Fibroblast of upper back skin (primary cell): ENCODE measurements around the gene PHACTR3.
A peak's percentile ranks its signal among the peaks of the same experiment; 100 is the strongest.
"Not testable (repeated sequence)": the region's sequence is repeated elsewhere in the genome, so short reads cannot be mapped to it uniquely, and the experiment has no call there.

Experiments used
- DNase-seq: peaks from one replicate; pipeline ENCODE4 v3.0.0-alpha.2; 2013

The PHACTR3 gene

GRCh38 chr20:59589086-59589684, 15.2 kb upstream of the PHACTR3 start:
- no peak for DNase-seq

DNA sequence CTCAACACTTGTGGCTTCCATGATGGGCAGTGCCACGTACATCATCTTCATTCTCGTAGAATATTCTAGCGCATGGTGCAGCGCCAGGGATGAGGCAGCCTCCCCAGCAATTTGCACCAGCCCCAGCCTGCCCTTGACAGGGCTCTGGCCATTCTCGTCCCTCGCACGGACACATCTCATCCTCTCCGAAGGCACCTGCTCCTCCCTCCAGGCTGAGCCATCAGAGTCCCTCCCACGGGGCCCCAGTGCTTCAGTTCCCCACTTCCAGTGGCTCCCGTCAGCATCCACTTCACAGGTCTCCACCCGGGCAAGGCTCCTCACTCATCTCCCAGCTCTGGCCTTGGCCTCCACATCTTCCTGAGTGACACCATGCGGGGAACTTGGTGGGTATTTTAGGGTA, 13.3 kb upstream of the PHACTR3 start:
- no peak for DNase-seq

DNA sequence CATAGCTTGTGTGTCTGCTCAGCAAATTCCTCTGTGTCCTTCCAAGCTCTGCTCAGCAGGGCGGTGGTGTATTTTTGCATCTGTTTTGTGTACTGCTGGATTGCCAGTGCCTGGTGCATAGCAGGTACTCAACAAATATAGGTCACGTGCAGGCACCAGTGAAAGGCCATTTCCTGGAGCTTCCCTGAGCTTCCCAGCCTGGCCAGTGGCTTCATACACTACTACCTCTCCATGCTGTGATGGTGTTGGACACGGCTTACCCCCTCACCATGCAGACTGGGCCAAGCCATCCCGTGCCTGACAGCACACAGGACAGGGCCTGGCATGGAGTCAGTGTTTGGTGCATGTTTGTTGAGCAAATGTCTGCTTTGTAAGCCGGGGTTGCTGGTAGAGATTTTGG, 7.7 kb upstream of the PHACTR3 start:
- DNase-seq = no peak

DNA sequence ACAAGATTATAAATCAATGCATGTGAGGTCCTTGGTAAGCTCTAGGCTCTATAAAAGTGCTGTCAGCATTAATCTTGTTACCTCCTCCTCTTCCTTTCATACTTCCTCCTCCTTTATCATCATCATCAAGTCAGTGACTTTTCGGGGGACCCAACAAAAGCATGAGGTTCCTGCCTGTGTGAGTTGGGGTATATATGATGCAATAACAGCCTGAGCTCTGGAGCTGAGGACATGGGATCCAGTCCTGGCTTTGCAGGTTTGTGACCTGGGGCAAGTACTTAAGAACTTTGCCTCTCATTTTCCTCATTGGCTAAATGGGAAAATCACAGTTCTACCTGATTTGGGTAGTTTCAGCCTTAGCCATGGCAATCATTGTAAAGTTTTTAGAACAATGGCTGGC, 7.1 kb upstream of the PHACTR3 start:
- DNase-seq = no peak

DNA sequence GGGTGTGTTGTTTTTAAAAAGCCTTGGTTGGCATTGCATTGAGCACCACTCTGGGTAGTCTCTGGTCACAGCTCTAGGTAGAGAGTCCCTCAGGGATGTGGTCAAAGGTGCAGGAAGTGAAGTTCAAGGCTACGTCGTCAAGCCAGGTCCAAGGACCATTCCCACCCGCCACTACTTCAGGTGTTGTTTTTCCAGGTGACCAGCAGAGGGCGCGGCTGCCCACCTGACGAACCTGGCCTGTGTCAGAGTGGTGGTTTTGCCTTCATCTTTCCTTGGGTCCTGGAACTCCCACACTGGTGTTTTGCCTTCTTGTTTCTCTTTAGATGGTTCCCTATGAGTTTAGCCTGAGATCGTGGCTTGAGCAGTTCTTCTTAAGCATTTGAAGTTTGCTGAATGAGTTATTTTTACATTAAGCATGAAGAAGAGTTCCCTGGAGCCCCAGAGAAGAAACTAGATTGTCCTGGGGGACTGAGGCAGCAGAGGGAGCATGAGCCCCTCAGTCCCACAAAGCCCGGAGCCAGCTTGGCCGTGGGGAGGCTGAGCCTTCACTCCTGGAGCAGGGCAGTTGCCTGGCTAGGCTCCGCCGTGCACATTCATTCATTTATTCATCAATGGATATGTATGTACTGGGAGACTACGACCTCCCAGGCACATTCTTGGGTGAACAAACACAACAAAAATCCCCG, 5.6 kb upstream of the PHACTR3 start:
- peak; percentile 32 for DNase-seq

- no peak for DNase-seq
Measured at GRCh38 chr20:59599941-59600340, 4.4 kb upstream of the PHACTR3 start.

GRCh38 chr20:59600472-59600871, 3.9 kb upstream of the PHACTR3 start:
- DNase-seq = no peak

DNA sequence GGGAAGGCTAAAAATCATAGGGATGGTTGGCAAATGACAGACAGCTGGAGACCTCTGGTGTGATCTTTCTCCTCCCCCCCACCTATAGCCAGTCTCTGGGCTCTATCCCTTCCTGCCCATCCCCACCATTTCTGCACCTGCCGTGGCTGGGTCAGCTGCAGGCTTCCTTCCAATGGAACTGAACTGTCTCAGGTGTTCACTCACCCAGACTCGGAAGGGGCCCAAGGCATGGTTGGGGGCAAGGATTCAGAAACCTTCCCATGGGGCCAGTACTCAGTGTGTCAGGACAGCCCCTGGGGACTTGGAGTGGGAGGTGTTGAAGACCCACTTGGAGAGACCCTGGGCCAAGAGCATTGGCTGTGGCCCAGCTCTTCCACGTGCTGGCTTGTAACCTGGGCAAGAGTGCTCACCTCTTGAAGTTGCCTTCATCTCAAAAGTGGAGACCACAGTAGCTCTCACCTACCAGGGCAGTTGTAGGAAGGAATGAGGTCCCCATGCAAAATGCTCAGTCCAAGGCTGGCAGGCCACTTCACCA, 1.7 kb upstream of the PHACTR3 start:
- DNase-seq = no peak

- no peak for DNase-seq
Measured at GRCh38 chr20:59603176-59603575, 1.2 kb upstream of the PHACTR3 start.

DNA sequence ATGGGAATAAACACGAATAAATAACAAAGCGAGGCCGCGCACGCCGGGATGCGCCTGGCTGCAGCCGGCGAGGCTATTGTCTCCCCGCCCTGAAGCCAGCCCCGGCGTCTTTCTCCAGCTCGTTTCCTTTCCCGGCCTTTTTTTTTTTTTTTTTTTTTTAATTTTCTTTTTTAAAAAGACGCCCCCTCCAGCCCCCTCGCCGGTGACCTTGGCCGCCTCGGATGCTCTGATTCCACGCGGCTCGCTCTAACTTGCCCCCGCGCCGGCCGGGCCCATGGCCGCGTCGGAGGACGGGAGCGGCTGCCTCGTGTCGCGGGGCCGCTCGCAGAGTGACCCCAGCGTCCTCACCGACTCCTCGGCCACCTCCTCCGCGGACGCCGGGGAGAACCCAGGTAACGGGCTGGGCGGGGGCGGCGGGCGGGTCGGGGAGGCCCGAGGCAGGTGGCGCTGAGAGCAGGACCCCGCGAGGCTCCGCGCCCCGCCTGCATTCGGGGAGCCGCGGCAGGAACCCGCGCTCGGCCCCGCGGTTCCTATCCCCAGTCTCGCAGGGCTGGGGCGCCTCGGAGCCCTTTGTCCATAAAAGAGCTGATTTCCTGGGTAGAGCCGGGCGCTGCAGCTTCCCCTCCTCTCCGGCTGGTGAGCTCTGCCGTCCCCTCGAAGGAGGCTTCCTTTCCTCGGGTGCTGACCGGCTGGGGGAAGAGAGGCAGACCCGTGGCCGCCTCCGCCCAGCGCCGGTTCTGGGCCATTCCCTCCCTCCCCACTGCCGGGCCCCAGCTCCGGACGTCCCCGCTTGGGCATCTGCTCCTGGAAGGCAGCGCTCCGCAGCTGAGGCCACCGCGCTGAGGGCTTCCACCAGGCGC, 631 bp downstream of the PHACTR3 start:
- no peak for DNase-seq

DNA sequence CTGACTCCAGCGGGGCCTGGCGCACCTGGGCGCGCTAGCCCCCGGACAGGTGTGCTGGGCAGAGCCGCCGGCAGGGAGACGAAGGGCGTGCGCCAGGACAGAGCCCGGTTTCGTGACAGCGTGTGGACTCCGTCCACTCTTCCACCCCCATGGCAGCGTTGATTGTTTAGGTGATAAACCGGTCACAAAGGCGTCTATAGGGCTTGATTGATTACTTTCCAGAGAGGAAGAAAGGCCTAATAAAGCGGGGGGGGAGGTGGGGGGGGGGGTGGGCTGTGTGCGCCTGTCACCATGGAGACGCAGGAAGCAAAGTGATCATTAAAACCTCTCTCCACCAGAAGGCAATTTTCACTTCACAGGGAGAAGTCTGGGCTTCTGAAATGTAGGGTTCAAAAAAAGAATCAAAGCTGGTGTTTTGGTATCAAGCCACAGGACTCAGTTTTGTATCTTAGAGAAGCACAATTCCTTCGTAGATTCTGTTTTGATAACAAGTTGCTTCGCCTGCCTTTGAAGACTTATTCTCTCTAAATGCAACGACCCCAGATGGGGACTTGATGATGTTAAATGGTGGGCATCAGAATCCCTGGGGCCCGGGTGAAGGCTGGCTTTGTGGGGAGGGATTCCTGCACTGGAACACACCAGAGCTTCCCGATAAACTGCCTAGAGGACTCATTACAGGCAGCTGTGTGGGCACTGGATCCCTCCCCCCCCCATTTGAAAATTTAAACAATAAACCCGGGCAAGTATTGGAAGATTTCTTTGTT, 1.4 kb downstream of the PHACTR3 start:
- DNase-seq = no peak

GRCh38 chr20:59606566-59606965, 2.2 kb downstream of the PHACTR3 start:
- no peak for DNase-seq

DNA sequence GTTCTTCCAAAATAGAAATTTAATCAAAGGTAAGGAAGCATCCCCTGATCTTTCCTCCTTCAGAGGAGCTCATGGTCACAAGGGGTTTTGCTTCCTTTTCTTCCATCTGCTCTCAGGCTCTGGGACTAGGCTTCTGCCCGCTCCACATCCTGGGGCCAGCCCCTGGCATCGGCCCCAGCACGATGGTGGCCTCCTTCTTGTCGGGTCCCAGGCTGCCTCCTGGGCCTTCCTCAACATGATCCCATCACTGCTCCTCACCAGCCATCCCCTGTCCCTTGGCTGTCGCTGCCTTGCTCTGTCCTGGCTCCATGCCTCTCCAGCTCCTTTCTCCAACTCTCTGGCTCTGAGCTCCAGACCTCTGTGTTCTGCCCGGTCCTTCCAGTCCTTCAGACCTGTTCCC, 4.1 kb downstream of the PHACTR3 start:
- DNase-seq = no peak

DNA sequence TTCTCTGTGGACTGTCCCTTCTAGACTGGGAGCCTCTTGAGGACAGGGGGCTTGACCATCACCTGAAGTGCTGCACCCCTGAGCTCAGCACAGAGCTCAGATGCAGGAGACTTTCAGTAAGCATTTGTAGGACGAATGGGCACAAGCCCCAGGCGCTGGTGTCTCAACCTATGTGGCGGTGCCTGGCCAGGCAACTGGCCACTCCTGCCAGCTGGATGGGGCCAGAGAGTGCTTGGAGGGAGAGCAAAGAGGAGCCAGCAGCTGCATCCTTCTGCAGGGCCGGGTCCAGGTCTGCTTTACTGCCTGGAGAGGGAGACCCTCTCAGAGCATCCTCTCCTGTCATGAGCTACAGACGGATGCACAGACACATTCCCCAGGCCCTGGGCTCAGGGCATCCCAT, 4.5 kb downstream of the PHACTR3 start:
- no peak for DNase-seq

DNA sequence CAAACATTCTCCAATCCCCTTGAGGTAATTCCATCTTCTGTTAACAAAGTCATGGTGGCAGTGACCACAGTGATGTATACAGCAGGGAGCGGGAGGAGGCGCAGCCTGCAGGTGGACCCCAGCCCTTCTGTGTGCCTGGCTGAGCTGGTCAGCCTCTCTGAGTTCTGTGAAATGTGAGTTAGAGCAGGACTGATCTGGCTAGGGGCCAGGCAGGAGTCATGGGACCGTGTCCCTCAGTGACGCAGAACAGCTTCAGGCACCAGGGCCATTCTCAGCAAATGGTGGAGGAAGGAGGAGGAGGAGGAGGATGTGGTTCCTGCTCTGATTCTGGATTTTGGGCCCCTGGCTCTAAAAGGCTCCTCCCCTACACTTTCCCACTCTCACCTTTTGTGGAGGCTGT, 6.9 kb downstream of the PHACTR3 start:
- no peak for DNase-seq

DNA sequence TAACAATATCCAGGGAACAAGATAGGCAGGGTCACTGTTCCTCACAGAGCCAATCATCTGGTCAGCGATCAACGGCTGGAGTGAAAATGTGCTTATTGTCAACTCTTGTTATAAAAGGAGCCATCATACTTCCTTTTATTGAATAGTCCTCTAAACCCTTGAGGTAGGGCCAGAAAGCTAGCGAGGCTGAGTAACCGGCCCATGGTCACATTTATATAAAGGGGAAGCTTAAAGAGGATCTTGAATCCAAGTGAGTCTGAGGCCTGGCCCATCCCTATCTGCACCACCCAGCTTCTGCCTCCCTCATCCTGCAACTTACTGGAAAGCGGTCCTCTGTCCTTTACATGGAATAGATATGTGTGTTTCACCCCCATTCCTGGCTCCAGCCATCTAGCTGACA, 9.5 kb downstream of the PHACTR3 start:
- DNase-seq = no peak

DNA sequence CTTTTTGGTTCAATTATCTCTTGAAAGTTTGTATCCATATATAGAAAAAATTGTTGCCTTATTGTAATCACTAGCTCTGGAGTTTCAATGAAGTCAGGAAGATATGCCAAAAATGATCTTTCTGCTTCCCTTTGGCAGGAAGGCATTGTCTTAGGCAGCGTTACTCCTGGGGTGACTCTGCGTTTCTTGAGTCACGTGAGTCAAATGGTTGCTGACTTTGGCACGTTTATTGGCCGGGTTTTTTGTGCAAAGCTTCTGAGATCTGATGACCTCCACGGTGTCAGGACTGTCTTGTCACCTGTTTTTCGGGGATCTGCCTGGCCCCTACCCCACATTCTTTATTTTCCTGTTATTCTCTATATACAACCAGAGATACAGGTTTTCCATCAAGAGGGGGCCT, 10.4 kb downstream of the PHACTR3 start:
- DNase-seq = no peak

GRCh38 chr20:59616306-59616705, 12.0 kb downstream of the PHACTR3 start:
- DNase-seq = no peak

GRCh38 chr20:59617221-59617620, 12.9 kb downstream of the PHACTR3 start:
- no peak for DNase-seq

GRCh38 chr20:59618131-59618530, 13.8 kb downstream of the PHACTR3 start:
- no peak for DNase-seq

GRCh38 chr20:59618585-59618984, 14.2 kb downstream of the PHACTR3 start:
- DNase-seq = not testable (repeated sequence)

DNA sequence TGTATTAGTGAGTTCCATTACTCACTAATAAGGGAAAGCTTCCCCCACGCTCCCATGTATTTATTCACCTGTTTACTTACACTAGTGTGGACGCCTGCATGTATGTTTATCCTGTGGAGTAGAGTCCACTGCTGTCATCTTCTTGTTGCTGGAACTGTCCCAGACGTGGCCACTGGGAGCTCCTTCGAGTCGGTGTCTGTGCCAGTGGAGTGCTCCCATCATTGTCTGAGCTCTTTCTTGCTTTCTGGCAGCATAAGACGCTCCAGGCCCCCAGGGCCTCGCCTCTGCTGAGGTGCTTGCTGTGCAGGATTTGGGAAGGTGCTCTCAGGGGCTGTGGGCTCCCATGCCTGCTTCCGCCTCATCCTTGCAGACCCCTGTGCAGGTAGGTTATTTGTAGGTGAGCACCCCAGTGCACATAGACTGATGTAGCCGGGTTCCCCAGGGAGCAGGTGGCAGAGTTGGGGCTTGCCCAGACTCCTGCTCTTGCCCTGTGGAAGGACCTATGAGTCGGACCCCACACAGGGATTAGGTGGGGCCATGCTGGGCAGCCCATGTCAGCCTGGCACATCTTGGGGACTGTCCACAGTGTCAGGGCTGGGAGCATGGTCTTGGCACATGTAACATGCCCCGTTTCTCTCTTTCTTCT, 16.6 kb downstream of the PHACTR3 start:
- DNase-seq = no peak

DNA sequence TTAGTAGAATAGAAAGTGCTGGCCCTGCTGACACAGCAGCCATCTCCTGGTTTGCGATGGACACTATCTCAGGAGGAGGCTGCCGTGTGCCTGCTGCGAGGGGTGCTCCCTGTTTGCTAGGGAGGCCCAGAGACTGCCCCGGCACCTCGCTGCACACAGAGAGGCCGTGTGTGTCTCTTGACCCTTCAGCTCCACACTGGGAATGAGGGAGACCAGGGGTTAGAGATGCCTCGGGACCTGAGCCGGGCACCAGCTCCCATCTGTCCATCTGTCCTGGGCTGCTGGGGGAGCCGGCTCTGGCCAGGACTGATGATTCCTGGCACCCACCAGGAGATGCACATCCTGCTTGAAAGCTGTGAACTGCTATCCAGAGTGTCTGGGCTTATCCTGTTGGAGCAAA, 18.2 kb downstream of the PHACTR3 start:
- DNase-seq = no peak
